ENCODE measurements around the gene KRT3. TPM values are rescaled to one million over a fixed set of nuclear protein-coding genes. Genes with fewer than 3 reads are reported as not detected.

KRT3 gene
- total RNA-seq, 1 experiment from 2014 or later = not detected

- DNase-seq (ENCODE audit: low read depth, low spot score) (no peak), ATAC-seq (no peak)
- H3K36me3 ChIP-seq (ENCODE audit: control insufficient read depth, insufficient read depth, low read length) = no peaks in the 10 kb centered on the region
- no TSS peak for BruUV-seq (replicated peaks)
- CTCF ChIA-PET = interaction anchor here (0.6 kb wide), 1 partner anchor 630 kb away, joined by 3 read pairs; no protein-coding TSS in a partner anchor
- H3K27me3 ChIP-seq (ENCODE audit: control insufficient read depth, insufficient read depth, low read length) = peaks cover 4% of the 10 kb centered on the region
- POLR2A ChIA-PET = no interaction called here
- in situ Hi-C loops (cut with HindIII; ENCODE audit: low pct_unique_long_range_greater_than_20kb, low sequenced_read_pairs) (no loop called here), intact Hi-C loops (cut with micrococcal nuclease; ENCODE audit: unreplicated experiment) (no loop called here)
- H3K27ac ChIP-seq (ENCODE audit: low read length) = no peak overlapping the region
- no peak overlapping the region for H3K4me3 ChIP-seq (ENCODE audit: low read depth in 2 of 2, low read length in 2 of 2)
- H3K9me3 ChIP-seq (ENCODE audit: control insufficient read depth, insufficient read depth, low read depth, low read length) = 0 out of 2 replicates have a peak, but pooled peaks cover 7% of the 10 kb centered on the region
- TF ChIP-seq SIN3A (IDR thresholded peaks at IDR 0.05; ENCODE audit: borderline replicate concordance, insufficient read depth, low read depth, low read length) = no peak
- TF ChIP-seq POLR2AphosphoS5 (IDR thresholded peaks at IDR 0.05; ENCODE audit: low read depth, low read length) = no peak
- no peak for TF ChIP-seq TCF7L2 (IDR thresholded peaks at IDR 0.05; ENCODE audit: low read depth, low read length)
- TF ChIP-seq CTCF (IDR thresholded peaks at IDR 0.05) = no peak
- no peak for TF ChIP-seq REST (IDR thresholded peaks at IDR 0.05; ENCODE audit: insufficient read depth in 1 of 2, low read depth in 2 of 2, low read length in 1 of 2)
- H3K4me1 ChIP-seq (ENCODE audit: control insufficient read depth, insufficient read depth, low read length) = no peaks in the 10 kb centered on the region
Observed at GRCh38 chr12:52765702-52766101, 30.2 kb downstream of the KRT3 start.

- no TSS peak for BruUV-seq (replicated peaks)
- ChIA-PET CTCF (interaction anchor here (0.6 kb wide), 1 partner anchor 182 kb away, joined by 3 read pairs; no protein-coding TSS in a partner anchor), POLR2A (no interaction called here)
- TF ChIP-seq POLR2AphosphoS5 (IDR thresholded peaks at IDR 0.05; ENCODE audit: low read depth, low read length) = no peak
- TF ChIP-seq CTCF (IDR thresholded peaks at IDR 0.05) = no peak
- no peak for TF ChIP-seq SIN3A (IDR thresholded peaks at IDR 0.05; ENCODE audit: borderline replicate concordance, insufficient read depth, low read depth, low read length)
- Histone ChIP-seq H3K4me1 (ENCODE audit: control insufficient read depth, insufficient read depth, low read length) (no peaks in the 10 kb centered on the region), H3K9me3 (ENCODE audit: control insufficient read depth, insufficient read depth, low read depth, low read length) (0 out of 2 replicates have a peak, but pooled peaks cover 10% of the 10 kb centered on the region), H3K27ac (ENCODE audit: low read length) (no peak overlapping the region), H3K36me3 (ENCODE audit: control insufficient read depth, insufficient read depth, low read length) (no peaks in the 10 kb centered on the region), H3K27me3 (ENCODE audit: control insufficient read depth, insufficient read depth, low read length) (peaks cover 4% of the 10 kb centered on the region), H3K4me3 (ENCODE audit: low read depth in 2 of 2, low read length in 2 of 2) (no peak overlapping the region)
- intact Hi-C loops (cut with micrococcal nuclease; ENCODE audit: unreplicated experiment) (no loop called here), in situ Hi-C loops (cut with HindIII; ENCODE audit: low pct_unique_long_range_greater_than_20kb, low sequenced_read_pairs) (no loop called here)
- ATAC-seq (no peak), DNase-seq (ENCODE audit: low read depth, low spot score) (no peak)
Observed at GRCh38 chr12:52763991-52764390, 31.9 kb downstream of the KRT3 start.

Measured in Panc1 (cell line).